ENCODE measurements around the gene JPT1. TPM values are rescaled to one million over a fixed set of nuclear protein-coding genes. Genes with fewer than 3 reads are reported as not detected.

Gene JPT1
- total and polyA plus RNA-seq, 2 donors (not counting 3 experiments of a cell fraction or from before 2014, with no cell fraction given), result 212 to 352 TPM

DNA sequence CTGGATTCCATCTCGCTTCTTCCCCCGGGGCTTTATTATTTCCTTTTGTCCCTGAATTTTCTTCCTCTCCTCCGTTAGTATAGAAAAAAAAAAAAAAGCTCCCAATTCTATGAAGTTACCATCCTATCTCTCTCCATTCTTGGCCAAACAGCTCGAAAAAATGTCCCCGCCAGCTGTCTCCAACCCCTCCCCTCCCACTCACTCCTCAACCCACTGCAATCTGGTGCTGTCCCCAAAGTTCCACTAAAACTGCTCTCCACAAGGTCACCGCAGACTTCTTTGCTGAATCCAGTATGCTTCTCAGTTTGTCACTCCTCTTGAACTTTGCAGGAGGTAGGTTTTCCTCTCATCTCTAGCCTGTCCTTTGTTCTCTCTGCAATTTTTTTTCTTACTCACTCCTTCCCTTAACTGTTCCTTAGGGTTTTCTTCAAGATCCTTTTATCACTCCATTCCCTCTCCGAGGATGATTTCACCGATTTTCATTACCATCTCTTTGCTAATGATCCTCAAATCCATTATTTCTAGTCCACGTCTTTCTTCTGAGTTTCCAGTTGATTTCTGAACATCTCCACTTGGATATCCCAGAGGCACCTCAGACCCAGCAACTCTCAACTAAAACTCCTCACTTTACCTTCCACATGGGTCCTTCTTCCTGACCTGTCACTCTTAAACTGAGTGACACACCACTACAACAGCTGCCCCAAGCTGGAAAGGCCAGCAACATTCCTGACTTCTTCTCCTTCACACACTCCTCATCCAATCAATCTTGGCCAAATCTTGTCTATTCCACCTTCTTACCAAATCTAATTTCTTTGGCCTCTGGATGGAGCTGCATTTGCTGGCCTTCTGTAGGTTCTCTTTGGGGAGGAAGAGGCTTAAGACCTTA is 29.9 kb upstream of the JPT1 start:
- DNase-seq (ENCODE audit: low read depth, low spot score), result no peak
- Histone ChIP-seq H4K20me1 (replicated peaks; ENCODE audit: control insufficient read depth, extremely low read depth, insufficient read depth, low read length) (peaks cover 5% of the 10 kb centered on the region), H3K79me2 (ENCODE audit: control insufficient read depth, insufficient read depth, low read length) (peaks cover 33% of the 10 kb centered on the region), H3K9me1 (replicated peaks; ENCODE audit: control insufficient read depth, extremely low read depth, insufficient read depth, low read length) (no peaks in the 10 kb centered on the region), H3K4me2 (ENCODE audit: insufficient read depth, low read length) (no peak overlapping the region), H3K4me3 (replicated peaks in 1 of 3; ENCODE audit: insufficient read depth in 1 of 3, low read depth in 1 of 3, low read length in 3 of 3) (no peak overlapping the region), H3K9ac (replicated peaks; ENCODE audit: extremely low read depth, insufficient read depth, low read length) (no peak overlapping the region), H3K4me1 (ENCODE audit: control insufficient read depth, extremely low read depth, insufficient read depth, low read length) (peaks cover 10% of the 10 kb centered on the region), H3K9me3 (replicated peaks; ENCODE audit: control insufficient read depth, insufficient read depth, low read length) (no peaks in the 10 kb centered on the region), H3K27me3 (ENCODE audit: control insufficient read depth in 2 of 2, insufficient read depth in 2 of 2, low read length in 2 of 2) (no peaks in the 10 kb centered on the region), H2AFZ (ENCODE audit: low read depth, low read length) (no peak overlapping the region), H3K27ac (ENCODE audit: insufficient read depth, low read depth, low read length) (no peak overlapping the region), H3K36me3 (ENCODE audit: control insufficient read depth in 2 of 2, extremely low read depth in 1 of 2, insufficient read depth in 2 of 2, low read length in 2 of 2) (peaks cover 0 to under 1% of the 10 kb centered on the region in 2 experiments)
- intact Hi-C loops (cut with micrococcal nuclease), result loop anchor here (1.0 to 5.0 kb wide), 5 partner anchors 21 to 137 kb away; partner anchors contain the start of genes ARMC7, ATP5PD, JPT1 and KCTD2
- no peak for TF ChIP-seq POLR2AphosphoS5 (IDR thresholded peaks at IDR 0.05; ENCODE audit: insufficient read depth, low read depth, low read length)
- no peak for TF ChIP-seq GATA2 (IDR thresholded peaks at IDR 0.05; ENCODE audit: insufficient read depth, insufficient read length, low read depth, low read length)
- TF ChIP-seq, protein P1, sequence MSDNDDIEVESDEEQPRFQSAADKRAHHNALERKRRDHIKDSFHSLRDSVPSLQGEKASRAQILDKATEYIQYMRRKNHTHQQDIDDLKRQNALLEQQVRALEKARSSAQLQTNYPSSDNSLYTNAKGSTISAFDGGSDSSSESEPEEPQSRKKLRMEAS (IDR thresholded peaks at IDR 0.05; ENCODE audit: insufficient read depth, insufficient read length), result no peak
- TF ChIP-seq, protein P2, sequence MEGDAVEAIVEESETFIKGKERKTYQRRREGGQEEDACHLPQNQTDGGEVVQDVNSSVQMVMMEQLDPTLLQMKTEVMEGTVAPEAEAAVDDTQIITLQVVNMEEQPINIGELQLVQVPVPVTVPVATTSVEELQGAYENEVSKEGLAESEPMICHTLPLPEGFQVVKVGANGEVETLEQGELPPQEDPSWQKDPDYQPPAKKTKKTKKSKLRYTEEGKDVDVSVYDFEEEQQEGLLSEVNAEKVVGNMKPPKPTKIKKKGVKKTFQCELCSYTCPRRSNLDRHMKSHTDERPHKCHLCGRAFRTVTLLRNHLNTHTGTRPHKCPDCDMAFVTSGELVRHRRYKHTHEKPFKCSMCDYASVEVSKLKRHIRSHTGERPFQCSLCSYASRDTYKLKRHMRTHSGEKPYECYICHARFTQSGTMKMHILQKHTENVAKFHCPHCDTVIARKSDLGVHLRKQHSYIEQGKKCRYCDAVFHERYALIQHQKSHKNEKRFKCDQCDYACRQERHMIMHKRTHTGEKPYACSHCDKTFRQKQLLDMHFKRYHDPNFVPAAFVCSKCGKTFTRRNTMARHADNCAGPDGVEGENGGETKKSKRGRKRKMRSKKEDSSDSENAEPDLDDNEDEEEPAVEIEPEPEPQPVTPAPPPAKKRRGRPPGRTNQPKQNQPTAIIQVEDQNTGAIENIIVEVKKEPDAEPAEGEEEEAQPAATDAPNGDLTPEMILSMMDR (IDR thresholded peaks at IDR 0.05; ENCODE audit: extremely low read depth in 1 of 2, insufficient read depth in 1 of 2, low read depth in 1 of 2, low read length in 2 of 2), result no peak
- TF ChIP-seq FOS (IDR thresholded peaks at IDR 0.05; ENCODE audit: borderline replicate concordance, insufficient read depth, low read length), result no peak
- TF ChIP-seq JUN (IDR thresholded peaks at IDR 0.05; ENCODE audit: borderline replicate concordance, insufficient read depth, insufficient read length, low read depth), result no peak
- TF ChIP-seq POLR2A (IDR thresholded peaks at IDR 0.05; ENCODE audit: low read depth, low read length), result no peak
- TF ChIP-seq MYC (IDR thresholded peaks at IDR 0.05; ENCODE audit: low read depth, low read length), result no peak
- no peak for TF ChIP-seq EZH2 (IDR thresholded peaks at IDR 0.05; ENCODE audit: borderline replicate concordance, low read depth, low read length, severe bottlenecking)
- CTCF ChIA-PET, result interaction anchor here (0.9 to 2.6 kb wide), 4 partner anchors 12 to 70 kb away, joined by 3 to 21 read pairs (median 4); partner anchors contain the start of gene NT5C
- POLR2A ChIA-PET, result no interaction called here
- BruUV-seq (replicated peaks), result no TSS peak
- dilution Hi-C loops (cut with MboI; ENCODE audit: extremely low pct_ligation_motif_present, low sequenced_read_pairs), result no loop called here
- no peak for FAIRE-seq
